ENCODE results near the gene SCN9A.

DNA sequence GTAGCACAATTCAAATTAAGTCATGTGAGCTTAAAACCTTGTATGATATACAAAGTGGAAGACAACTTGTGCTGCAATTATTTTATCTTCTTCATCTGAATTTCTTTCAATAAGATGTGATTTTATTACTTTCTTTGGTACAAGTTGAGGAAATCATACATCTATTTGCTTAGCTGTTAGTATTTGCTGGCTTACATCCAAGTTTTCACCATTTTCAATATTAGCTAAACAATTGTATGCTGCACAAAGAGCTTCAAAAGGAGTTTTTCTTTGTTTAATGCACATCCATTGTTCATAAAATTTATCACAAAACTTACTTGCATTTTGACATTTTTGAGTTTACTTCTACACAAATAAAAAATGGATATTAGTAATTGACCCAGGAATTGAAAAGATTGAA is 40.9 kb downstream of the SCN9A start:
- TF ChIP-seq, protein P1, sequence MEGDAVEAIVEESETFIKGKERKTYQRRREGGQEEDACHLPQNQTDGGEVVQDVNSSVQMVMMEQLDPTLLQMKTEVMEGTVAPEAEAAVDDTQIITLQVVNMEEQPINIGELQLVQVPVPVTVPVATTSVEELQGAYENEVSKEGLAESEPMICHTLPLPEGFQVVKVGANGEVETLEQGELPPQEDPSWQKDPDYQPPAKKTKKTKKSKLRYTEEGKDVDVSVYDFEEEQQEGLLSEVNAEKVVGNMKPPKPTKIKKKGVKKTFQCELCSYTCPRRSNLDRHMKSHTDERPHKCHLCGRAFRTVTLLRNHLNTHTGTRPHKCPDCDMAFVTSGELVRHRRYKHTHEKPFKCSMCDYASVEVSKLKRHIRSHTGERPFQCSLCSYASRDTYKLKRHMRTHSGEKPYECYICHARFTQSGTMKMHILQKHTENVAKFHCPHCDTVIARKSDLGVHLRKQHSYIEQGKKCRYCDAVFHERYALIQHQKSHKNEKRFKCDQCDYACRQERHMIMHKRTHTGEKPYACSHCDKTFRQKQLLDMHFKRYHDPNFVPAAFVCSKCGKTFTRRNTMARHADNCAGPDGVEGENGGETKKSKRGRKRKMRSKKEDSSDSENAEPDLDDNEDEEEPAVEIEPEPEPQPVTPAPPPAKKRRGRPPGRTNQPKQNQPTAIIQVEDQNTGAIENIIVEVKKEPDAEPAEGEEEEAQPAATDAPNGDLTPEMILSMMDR (IDR thresholded peaks at IDR 0.05; ENCODE audit: low read length): no peak
- TF ChIP-seq EZH2 (IDR thresholded peaks at IDR 0.05; ENCODE audit: borderline replicate concordance, low read length): no peak
